ENCODE measurements around the gene BEND7.
"Not testable (repeated sequence)": the region's sequence is repeated elsewhere in the genome, so short reads cannot be mapped to it uniquely, and the experiment has no call there.

The BEND7 gene

DNA sequence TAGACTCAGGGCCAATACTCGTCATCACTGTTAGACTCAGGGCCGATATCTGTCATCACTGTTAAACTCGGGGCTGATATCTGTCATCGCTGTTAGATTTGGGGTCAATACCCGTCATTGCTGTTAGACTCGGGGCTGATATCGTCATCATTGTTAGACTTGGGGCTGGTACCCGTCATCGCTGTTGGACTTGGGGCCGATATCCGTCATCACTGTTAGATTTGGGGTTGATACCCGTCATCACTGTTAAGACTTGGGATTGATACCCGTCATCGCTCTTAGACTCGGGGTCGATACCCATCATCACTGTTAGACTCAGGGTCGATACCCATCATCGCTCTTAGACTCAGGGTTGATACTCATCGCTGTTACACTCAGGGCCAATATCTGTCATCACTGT lies 56.5 kb downstream of the BEND7 start:
- no peaks in the 10 kb centered on the region for H3K4me1 Mint-ChIP-seq
- H3K4me3 Mint-ChIP-seq, result no peak overlapping the region
- no peak overlapping the region for H3K27ac Mint-ChIP-seq
- no peaks in the 10 kb centered on the region for H3K36me3 Mint-ChIP-seq
- no peaks in the 10 kb centered on the region for H3K9me3 Mint-ChIP-seq
- H3K27me3 Mint-ChIP-seq, result no peaks in the 10 kb centered on the region

DNA sequence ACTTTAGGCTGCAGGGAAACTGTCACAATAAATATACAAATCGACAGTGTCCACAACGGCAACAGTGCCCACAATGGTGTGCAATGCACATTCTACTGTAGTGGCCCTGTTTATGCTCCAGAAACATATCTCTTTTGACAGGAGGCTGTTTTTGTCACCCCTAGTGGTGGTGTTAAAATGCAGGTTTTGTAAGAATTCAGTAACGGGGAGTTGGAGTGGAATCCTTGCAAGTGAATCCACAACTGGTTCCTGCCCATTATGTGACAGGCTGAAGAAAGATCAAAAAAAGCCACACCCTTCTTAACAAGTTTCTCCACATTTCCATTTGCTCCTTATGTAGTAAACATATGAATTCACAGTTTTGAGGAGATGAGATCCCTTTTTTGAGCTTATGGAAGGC lies 58.5 kb downstream of the BEND7 start:
- no peaks in the 10 kb centered on the region for H3K27me3 Mint-ChIP-seq
- H3K9me3 Mint-ChIP-seq, result no peaks in the 10 kb centered on the region
- H3K4me1 Mint-ChIP-seq, result no peaks in the 10 kb centered on the region
- no peak overlapping the region for H3K4me3 Mint-ChIP-seq
- no peaks in the 10 kb centered on the region for H3K36me3 Mint-ChIP-seq
- no peak overlapping the region for H3K27ac Mint-ChIP-seq

- peaks cover 3% of the 10 kb centered on the region for H3K27me3 Mint-ChIP-seq
- no peak overlapping the region for H3K27ac Mint-ChIP-seq
- peaks cover 12% of the 10 kb centered on the region for H3K9me3 Mint-ChIP-seq
- no peaks in the 10 kb centered on the region for H3K4me1 Mint-ChIP-seq
- peaks cover 2% of the 10 kb centered on the region for H3K36me3 Mint-ChIP-seq
- no peak overlapping the region for H3K4me3 Mint-ChIP-seq
Measured at GRCh38 chr10:13462551-13462950, 66.3 kb downstream of the BEND7 start.

DNA sequence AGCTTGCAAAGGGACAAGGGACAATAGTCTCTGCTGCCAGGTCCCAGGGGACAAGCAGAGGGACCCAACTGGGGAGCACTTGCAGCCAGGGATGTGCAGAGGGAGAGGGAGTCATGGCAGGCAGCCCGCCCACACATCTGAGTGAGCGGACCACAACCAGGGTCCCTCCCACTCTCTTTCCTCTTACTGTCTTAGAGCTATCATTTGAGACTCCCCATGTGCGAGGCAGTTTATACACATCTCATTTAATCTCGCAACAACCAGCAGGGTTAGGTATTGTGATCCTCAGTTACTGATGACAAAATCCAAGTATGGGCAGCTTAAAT lies 70.2 kb downstream of the BEND7 start:
- H3K27ac Mint-ChIP-seq, result no peak overlapping the region
- H3K9me3 Mint-ChIP-seq, result peaks cover 12% of the 10 kb centered on the region
- peaks cover 5% of the 10 kb centered on the region for H3K27me3 Mint-ChIP-seq
- H3K36me3 Mint-ChIP-seq, result peaks cover 2% of the 10 kb centered on the region
- no peak overlapping the region for H3K4me3 Mint-ChIP-seq
- peaks cover 5% of the 10 kb centered on the region for H3K4me1 Mint-ChIP-seq

DNA sequence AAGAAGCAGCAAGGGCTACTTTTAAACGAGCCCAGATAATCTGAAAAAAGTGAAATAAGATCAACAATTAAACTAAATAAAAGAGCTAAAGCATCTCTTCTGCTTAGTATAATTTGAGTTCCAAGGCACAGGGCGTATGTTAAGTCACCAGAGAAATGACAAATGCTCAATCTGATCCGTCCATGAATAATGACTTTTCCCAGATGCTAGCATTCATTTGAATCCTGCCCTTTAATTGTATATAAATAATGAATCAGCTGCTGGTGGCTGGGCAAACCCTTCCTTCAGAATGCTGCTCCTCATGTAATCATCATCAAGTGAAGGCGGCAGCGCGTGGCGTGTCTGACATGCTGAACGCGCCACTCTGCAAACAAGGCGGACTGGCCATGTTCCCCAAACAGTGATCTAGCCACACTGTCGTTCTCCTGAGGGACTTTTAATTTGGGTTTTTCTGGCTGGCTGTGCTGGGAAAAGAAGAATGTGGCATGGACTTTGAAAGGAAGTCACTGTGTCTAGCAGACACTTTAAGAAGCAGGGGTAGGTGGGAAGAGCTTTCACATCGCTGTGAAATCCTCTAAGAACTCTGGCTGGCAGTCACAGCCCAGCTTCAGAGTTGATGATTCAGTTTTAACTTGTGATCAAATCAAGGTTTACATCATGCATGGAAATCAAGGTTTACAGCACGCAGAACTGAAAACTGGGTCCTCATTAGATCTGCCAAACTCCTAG lies 70.7 kb downstream of the BEND7 start:
- Mint-ChIP-seq H3K4me3 (no peak overlapping the region), H3K27ac (no peak overlapping the region), H3K9me3 (peaks cover 12% of the 10 kb centered on the region), H3K4me1 (peaks cover 5% of the 10 kb centered on the region), H3K36me3 (peaks cover 2% of the 10 kb centered on the region), H3K27me3 (peaks cover 4% of the 10 kb centered on the region)

GRCh38 chr10:13453896-13454295 lies 74.9 kb downstream of the BEND7 start:
- Mint-ChIP-seq H3K4me1 (peaks cover 5% of the 10 kb centered on the region), H3K27ac (no peak overlapping the region), H3K9me3 (no peaks in the 10 kb centered on the region), H3K4me3 (no peak overlapping the region), H3K27me3 (peaks cover 5% of the 10 kb centered on the region), H3K36me3 (no peaks in the 10 kb centered on the region)

GRCh38 chr10:13450069-13450468 lies 78.7 kb downstream of the BEND7 start:
- Mint-ChIP-seq H3K9me3 (no peaks in the 10 kb centered on the region), H3K4me1 (peaks cover 5% of the 10 kb centered on the region), H3K27ac (no peak overlapping the region), H3K4me3 (no peak overlapping the region), H3K36me3 (no peaks in the 10 kb centered on the region), H3K27me3 (peaks cover 6% of the 10 kb centered on the region)

GRCh38 chr10:13449296-13449695 lies 79.5 kb downstream of the BEND7 start:
- no peaks in the 10 kb centered on the region for H3K36me3 Mint-ChIP-seq
- H3K4me1 Mint-ChIP-seq, result peaks cover 5% of the 10 kb centered on the region
- no peak overlapping the region for H3K27ac Mint-ChIP-seq
- H3K9me3 Mint-ChIP-seq, result no peaks in the 10 kb centered on the region
- peaks cover 6% of the 10 kb centered on the region for H3K27me3 Mint-ChIP-seq
- no peak overlapping the region for H3K4me3 Mint-ChIP-seq

- no peak overlapping the region for H3K27ac Mint-ChIP-seq
Measured at GRCh38 chr10:13448216-13448615, 80.6 kb downstream of the BEND7 start.

GRCh38 chr10:13445656-13446400 lies 83.0 kb downstream of the BEND7 start:
- H3K27me3 Mint-ChIP-seq, result peaks cover 21% of the 10 kb centered on the region

More at GRCh38 chr10:13448216-13448615, 80.6 kb downstream of the BEND7 start:
- no peaks in the 10 kb centered on the region for H3K36me3 Mint-ChIP-seq
- no peaks in the 10 kb centered on the region for H3K4me1 Mint-ChIP-seq
- H3K9me3 Mint-ChIP-seq, result no peaks in the 10 kb centered on the region
- no peak overlapping the region for H3K4me3 Mint-ChIP-seq
- H3K27me3 Mint-ChIP-seq, result peaks cover 5% of the 10 kb centered on the region

DNA sequence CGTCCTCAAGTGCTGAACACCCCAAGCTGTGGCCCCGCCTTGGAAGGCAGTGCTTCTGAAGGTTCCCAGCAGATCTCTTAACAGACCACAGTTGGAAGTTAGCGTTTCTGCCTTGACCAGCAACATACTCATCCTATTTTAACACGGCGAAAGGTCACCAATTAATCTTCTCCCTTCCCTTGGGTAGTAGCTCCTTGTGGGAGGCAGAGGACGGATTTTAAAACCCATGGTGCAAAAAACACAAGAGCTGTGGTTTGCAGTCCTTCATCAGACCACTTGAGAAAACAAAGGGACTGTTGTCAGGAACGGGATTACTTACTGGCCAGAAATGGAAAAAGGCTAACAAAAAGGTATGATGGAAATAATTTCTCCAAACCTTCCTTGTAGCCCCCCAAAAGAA lies 87.3 kb downstream of the BEND7 start:
- no peak overlapping the region for H3K27ac Mint-ChIP-seq
- no peak overlapping the region for H3K4me3 Mint-ChIP-seq
- H3K9me3 Mint-ChIP-seq, result no peaks in the 10 kb centered on the region
- no peaks in the 10 kb centered on the region for H3K36me3 Mint-ChIP-seq
- H3K4me1 Mint-ChIP-seq, result peaks cover 11% of the 10 kb centered on the region
- H3K27me3 Mint-ChIP-seq, result peaks cover 35% of the 10 kb centered on the region

More at GRCh38 chr10:13445656-13446400, 83.0 kb downstream of the BEND7 start:
- Mint-ChIP-seq H3K4me3 (no peak overlapping the region), H3K4me1 (no peaks in the 10 kb centered on the region), H3K9me3 (no peaks in the 10 kb centered on the region), H3K36me3 (no peaks in the 10 kb centered on the region), H3K27ac (no peak overlapping the region)

DNA sequence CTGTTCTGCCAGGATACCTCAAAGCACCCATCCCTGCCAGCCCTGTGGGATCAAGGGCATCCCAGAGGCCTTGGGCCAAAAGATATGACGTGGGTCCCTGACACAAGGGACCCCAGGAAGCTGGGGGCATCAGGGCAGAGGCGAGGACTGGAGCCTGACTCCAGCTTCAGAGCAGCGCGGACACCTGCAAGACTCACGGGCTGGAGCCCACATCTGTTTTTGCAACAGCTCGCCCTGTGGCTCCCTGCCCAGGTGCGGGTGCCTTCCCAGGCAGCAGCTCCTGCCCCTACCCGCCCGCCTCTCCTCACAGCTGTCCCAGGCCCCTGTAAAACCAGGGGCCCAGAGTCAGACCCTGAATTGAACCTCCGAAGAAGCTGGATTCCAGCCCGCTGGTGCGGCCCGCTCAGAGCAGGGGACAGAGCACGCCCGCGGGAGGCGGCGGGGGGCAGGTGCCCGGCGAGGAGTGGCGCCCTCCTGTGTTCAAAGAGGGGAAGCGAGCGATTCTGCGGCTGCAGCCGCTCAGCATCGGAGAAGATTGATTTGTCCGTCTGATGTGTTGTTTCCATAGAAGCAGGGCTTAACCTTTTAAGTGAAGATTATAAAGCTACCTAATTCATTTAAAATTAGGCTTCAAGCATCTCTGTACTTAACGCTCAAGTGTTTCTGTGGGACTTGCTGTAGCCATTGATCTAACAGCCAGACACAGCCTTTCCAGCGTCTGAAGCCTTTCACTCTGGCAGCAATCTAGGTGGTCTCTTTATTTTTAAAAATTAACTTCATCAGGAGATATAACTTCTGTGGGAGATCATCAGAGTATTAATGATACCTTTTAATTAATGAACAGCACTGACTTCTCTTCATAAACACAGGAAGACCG lies 88.4 kb downstream of the BEND7 start:
- Mint-ChIP-seq H3K27ac (no peak overlapping the region), H3K27me3 (peaks cover 36% of the 10 kb centered on the region), H3K36me3 (no peaks in the 10 kb centered on the region), H3K4me1 (peaks cover 11% of the 10 kb centered on the region), H3K4me3 (peak overlapping the region; percentile 70), H3K9me3 (no peaks in the 10 kb centered on the region)

DNA sequence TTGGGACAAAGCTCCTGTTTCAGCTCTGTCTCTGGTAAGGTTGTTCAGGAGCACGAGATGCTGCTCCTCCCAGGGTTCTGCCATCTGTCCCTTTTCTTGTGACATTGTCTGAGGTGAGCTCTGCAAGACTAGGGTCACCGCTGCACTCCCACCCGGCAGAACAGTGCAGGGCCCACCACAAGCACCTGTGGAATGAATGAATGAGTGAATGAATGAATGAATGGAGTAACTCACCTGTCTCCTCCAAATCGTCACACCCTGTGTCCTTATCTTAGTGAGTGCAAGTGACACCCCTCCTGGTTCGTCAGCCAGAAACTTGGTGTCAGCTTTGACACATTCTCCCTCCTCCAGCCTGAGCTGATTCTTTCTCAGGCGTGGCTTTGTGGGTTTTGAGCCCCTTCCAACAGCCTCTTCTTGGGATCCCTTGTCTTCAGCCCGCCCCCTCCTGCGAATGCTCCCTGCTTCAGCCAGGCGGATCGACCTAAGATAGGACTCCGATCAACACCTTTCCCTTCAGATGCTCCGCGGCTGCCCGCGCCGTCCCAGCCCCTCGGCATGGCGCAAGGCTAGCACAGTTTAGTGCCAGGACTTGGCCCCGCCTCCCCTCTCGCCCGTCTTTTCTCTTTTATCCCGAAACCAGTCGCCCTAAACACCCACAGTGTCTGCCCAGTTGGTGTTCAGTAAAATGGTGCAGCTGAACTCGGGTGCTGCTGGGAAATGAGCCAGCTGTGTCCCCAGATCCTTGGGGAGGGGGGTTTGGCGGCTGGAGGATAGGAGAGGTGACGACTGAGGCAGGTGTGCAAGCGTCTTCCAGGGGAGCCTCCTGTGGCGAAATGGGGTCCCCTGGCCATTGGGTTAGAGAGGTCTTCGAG lies 89.3 kb downstream of the BEND7 start:
- H3K4me1 Mint-ChIP-seq, result peaks cover 11% of the 10 kb centered on the region
- H3K9me3 Mint-ChIP-seq, result no peaks in the 10 kb centered on the region
- H3K36me3 Mint-ChIP-seq, result no peaks in the 10 kb centered on the region
- H3K4me3 Mint-ChIP-seq, result peak overlapping the region; percentile 70
- peaks cover 36% of the 10 kb centered on the region for H3K27me3 Mint-ChIP-seq
- H3K27ac Mint-ChIP-seq, result no peak overlapping the region

DNA sequence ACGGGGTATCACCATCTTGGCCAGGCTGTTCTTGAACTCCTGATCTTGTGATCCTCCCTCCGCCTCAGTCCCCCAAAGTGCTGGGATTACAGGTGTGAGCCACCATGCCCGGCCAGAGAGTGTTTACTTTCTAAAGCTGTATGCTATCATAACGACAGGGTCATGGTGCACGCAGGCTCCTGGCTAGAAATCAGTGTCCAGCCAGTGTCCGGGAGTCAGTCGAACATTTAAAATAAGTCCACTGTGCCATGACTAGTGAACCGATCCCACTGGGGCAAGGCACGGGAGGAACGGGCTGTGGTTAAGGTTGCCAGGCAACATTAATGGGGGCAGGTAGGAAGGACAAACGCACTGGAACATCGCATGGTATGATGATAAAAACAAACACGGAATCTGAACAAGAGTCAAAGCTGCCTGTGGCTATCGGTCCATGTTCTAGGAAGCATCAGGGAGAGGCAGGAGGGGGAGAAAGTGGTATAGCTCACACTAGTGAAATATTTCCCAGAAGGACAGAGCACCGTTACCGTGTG lies 91.7 kb downstream of the BEND7 start:
- no peak overlapping the region for H3K27ac Mint-ChIP-seq
- peaks cover 27% of the 10 kb centered on the region for H3K27me3 Mint-ChIP-seq
- H3K4me3 Mint-ChIP-seq, result no peak overlapping the region
- no peaks in the 10 kb centered on the region for H3K9me3 Mint-ChIP-seq
- H3K4me1 Mint-ChIP-seq, result peaks cover 11% of the 10 kb centered on the region
- H3K36me3 Mint-ChIP-seq, result no peaks in the 10 kb centered on the region

- not testable (repeated sequence) for H3K4me3 Mint-ChIP-seq, H3K36me3 Mint-ChIP-seq, H3K27me3 Mint-ChIP-seq, H3K9me3 Mint-ChIP-seq, H3K27ac Mint-ChIP-seq, H3K4me1 Mint-ChIP-seq
Measured at GRCh38 chr10:13427943-13428342, 100.9 kb downstream of the BEND7 start.
